Measurements from ENCODE around the gene PHOX2A.

DNA sequence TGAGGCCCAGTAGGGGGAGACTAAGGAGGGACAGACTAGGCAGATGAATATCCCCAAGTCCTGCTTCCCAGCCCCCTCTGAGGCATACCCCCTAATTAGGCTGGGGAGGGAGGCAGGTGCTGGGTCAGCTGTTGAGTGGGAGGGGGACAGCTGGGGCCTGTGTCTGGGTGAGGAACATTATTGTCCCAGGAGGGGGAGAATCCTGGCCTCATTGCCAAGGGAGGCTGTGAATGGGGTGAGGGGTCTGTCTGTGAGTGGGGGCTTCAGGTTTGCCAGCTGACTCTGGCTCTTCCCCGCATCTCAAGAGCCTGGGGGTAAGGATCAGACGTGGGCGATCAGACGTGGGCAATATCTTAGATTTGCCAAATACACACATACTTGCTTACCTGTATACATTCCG, 17.3 kb downstream of the PHOX2A start:
- no peak for TF ChIP-seq NFATC4 (CRISPR knock-in tag; IDR thresholded peaks at IDR 0.05)
- TF ChIP-seq SMAD3 (CRISPR knock-in tag; IDR thresholded peaks at IDR 0.05; ENCODE audit: borderline replicate concordance) = no peak
- TF ChIP-seq ETV6 (CRISPR knock-in tag; IDR thresholded peaks at IDR 0.05) = no peak
- no peak for TF ChIP-seq NR2C2 (CRISPR knock-in tag; IDR thresholded peaks at IDR 0.05)
- TF ChIP-seq, protein P1, sequence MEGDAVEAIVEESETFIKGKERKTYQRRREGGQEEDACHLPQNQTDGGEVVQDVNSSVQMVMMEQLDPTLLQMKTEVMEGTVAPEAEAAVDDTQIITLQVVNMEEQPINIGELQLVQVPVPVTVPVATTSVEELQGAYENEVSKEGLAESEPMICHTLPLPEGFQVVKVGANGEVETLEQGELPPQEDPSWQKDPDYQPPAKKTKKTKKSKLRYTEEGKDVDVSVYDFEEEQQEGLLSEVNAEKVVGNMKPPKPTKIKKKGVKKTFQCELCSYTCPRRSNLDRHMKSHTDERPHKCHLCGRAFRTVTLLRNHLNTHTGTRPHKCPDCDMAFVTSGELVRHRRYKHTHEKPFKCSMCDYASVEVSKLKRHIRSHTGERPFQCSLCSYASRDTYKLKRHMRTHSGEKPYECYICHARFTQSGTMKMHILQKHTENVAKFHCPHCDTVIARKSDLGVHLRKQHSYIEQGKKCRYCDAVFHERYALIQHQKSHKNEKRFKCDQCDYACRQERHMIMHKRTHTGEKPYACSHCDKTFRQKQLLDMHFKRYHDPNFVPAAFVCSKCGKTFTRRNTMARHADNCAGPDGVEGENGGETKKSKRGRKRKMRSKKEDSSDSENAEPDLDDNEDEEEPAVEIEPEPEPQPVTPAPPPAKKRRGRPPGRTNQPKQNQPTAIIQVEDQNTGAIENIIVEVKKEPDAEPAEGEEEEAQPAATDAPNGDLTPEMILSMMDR (IDR thresholded peaks at IDR 0.05) = no peak
- no peak for TF ChIP-seq CREM (CRISPR knock-in tag; IDR thresholded peaks at IDR 0.05)
- TF ChIP-seq, protein P2, sequence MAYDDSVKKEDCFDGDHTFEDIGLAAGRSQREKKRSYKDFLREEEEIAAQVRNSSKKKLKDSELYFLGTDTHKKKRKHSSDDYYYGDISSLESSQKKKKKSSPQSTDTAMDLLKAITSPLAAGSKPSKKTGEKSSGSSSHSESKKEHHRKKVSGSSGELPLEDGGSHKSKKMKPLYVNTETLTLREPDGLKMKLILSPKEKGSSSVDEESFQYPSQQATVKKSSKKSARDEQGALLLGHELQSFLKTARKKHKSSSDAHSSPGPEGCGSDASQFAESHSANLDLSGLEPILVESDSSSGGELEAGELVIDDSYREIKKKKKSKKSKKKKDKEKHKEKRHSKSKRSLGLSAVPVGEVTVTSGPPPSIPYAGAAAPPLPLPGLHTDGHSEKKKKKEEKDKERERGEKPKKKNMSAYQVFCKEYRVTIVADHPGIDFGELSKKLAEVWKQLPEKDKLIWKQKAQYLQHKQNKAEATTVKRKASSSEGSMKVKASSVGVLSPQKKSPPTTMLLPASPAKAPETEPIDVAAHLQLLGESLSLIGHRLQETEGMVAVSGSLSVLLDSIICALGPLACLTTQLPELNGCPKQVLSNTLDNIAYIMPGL (CRISPR knock-in tag; IDR thresholded peaks at IDR 0.05) = no peak
- no peak for TF ChIP-seq MXD4 (CRISPR knock-in tag; IDR thresholded peaks at IDR 0.05; ENCODE audit: borderline replicate concordance)
- no peak for TF ChIP-seq ZNF416 (CRISPR knock-in tag; IDR thresholded peaks at IDR 0.05)
- no peak for TF ChIP-seq JAZF1 (CRISPR knock-in tag; IDR thresholded peaks at IDR 0.05)
- no peak for TF ChIP-seq SP1 (CRISPR knock-in tag; conservative IDR thresholded peaks at IDR 0.05)
- TF ChIP-seq, protein P3, sequence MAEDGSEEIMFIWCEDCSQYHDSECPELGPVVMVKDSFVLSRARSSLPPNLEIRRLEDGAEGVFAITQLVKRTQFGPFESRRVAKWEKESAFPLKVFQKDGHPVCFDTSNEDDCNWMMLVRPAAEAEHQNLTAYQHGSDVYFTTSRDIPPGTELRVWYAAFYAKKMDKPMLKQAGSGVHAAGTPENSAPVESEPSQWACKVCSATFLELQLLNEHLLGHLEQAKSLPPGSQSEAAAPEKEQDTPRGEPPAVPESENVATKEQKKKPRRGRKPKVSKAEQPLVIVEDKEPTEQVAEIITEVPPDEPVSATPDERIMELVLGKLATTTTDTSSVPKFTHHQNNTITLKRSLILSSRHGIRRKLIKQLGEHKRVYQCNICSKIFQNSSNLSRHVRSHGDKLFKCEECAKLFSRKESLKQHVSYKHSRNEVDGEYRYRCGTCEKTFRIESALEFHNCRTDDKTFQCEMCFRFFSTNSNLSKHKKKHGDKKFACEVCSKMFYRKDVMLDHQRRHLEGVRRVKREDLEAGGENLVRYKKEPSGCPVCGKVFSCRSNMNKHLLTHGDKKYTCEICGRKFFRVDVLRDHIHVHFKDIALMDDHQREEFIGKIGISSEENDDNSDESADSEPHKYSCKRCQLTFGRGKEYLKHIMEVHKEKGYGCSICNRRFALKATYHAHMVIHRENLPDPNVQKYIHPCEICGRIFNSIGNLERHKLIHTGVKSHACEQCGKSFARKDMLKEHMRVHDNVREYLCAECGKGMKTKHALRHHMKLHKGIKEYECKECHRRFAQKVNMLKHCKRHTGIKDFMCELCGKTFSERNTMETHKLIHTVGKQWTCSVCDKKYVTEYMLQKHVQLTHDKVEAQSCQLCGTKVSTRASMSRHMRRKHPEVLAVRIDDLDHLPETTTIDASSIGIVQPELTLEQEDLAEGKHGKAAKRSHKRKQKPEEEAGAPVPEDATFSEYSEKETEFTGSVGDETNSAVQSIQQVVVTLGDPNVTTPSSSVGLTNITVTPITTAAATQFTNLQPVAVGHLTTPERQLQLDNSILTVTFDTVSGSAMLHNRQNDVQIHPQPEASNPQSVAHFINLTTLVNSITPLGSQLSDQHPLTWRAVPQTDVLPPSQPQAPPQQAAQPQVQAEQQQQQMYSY (CRISPR knock-in tag; IDR thresholded peaks at IDR 0.05) = no peak

Measured in WTC11 (cell line).